ENCODE measurements around the gene PRKD3. TPM values are rescaled to one million over a fixed set of nuclear protein-coding genes. Genes with fewer than 3 reads are reported as not detected.

The PRKD3 gene
- total RNA-seq, 4 donors from 2014 or later: 9.5 to 80.0 (median 20.3) TPM

- Histone ChIP-seq H3K4me3 (no peak overlapping the region), H3K27me3 (no peaks in the 10 kb centered on the region), H3K36me3 (peaks cover 0 to 36% (median 0%) of the 10 kb centered on the region in 3 donors), H3K9me3 (no peaks in the 10 kb centered on the region), H3K4me1 (no peaks in the 10 kb centered on the region), H3K27ac (no peak overlapping the region)
- no peak for TF ChIP-seq CTCF (IDR thresholded peaks at IDR 0.05)
- no peak for TF ChIP-seq POLR2A (IDR thresholded peaks at IDR 0.05)
- DNase-seq: no peak
These were observed 41.4 kb downstream of the PRKD3 start for GRCh38 chr2:37283207-37283606.

- H3K27me3 ChIP-seq: no peaks in the 10 kb centered on the region
- no peaks in the 10 kb centered on the region for H3K9me3 ChIP-seq
- no peak for DNase-seq
- H3K27ac ChIP-seq: no peak overlapping the region
- TF ChIP-seq POLR2A (IDR thresholded peaks at IDR 0.05) (no peak), CTCF (IDR thresholded peaks at IDR 0.05) (no peak)
- no peaks in the 10 kb centered on the region for H3K4me1 ChIP-seq
- H3K4me3 ChIP-seq: no peak overlapping the region
- H3K36me3 ChIP-seq: peaks cover 0 to 40% (median 0%) of the 10 kb centered on the region in 3 donors
These were observed 41.9 kb downstream of the PRKD3 start for GRCh38 chr2:37282746-37283145.

GRCh38 chr2:37281916-37282315 is 42.7 kb downstream of the PRKD3 start:
- no peak for TF ChIP-seq POLR2A (IDR thresholded peaks at IDR 0.05)
- no peak for TF ChIP-seq CTCF (IDR thresholded peaks at IDR 0.05)
- Histone ChIP-seq H3K4me1 (no peaks in the 10 kb centered on the region), H3K27me3 (no peaks in the 10 kb centered on the region), H3K36me3 (peaks cover 0 to 44% (median 0%) of the 10 kb centered on the region in 3 donors), H3K9me3 (no peaks in the 10 kb centered on the region), H3K27ac (no peak overlapping the region), H3K4me3 (no peak overlapping the region)
- no peak for DNase-seq

GRCh38 chr2:37276291-37276690 is 48.3 kb downstream of the PRKD3 start:
- no peak overlapping the region for H3K4me3 ChIP-seq
- H3K4me1 ChIP-seq: no peaks in the 10 kb centered on the region
- no peak overlapping the region for H3K27ac ChIP-seq
- DNase-seq: no peak
- peaks cover 0 to 59% (median 0%) of the 10 kb centered on the region in 3 donors for H3K36me3 ChIP-seq
- H3K9me3 ChIP-seq: no peaks in the 10 kb centered on the region
- TF ChIP-seq CTCF (IDR thresholded peaks at IDR 0.05) (no peak), POLR2A (IDR thresholded peaks at IDR 0.05) (no peak)
- no peaks in the 10 kb centered on the region for H3K27me3 ChIP-seq

Small RNA genes within 50 kb of the gene (small RNA-seq; reads per million reads assigned to genes)
- gene RNU6-939P: 0 reads per million in 2 donors

Other genes with a start within 250 kb of the PRKD3 start
- gene HEATR5B, start 240.5 kb downstream of the PRKD3 start, total RNA-seq: 10 to 100 TPM; 32.2 to 48.7 (median 39.4) TPM
- gene GPATCH11, start 240.3 kb downstream of the PRKD3 start, total RNA-seq: 1 to 10 TPM; 3.7 to 9.9 (median 5.9) TPM
- gene EIF2AK2, start 167.9 kb downstream of the PRKD3 start, total RNA-seq: 10 to 100 TPM; 18.7 to 31.2 (median 25.7) TPM
- not detected for gene SULT6B1, start 136.2 kb downstream of the PRKD3 start, total RNA-seq
- gene CEBPZOS, start 128.3 kb downstream of the PRKD3 start, total RNA-seq: 10 to 100 TPM; 19.3 to 42.1 (median 32.0) TPM
- 100 to 1,000 TPM in 1 of 4 donors, 10 to 100 TPM in 3; 21.0 to 104 (median 32.1) TPM for gene CEBPZ, start 93.2 kb downstream of the PRKD3 start, total RNA-seq
- gene NDUFAF7, start 93.2 kb downstream of the PRKD3 start, total RNA-seq: 10 to 100 TPM; 16.8 to 39.6 (median 22.0) TPM
- gene QPCT, start 19.8 kb upstream of the PRKD3 start, total RNA-seq: 1 to 10 TPM in 1 of 4 donors, under 1 TPM in 2, not detected in 1; 0.66 to 1.6 (median 0.88) TPM

All from Peyer's patch (tissue), 4 donors.